HG02759 (cell line): ENCODE data around the gene JSRP1.

ENCODE experiments used
- ATAC-seq: cut with Tn5 transposase; IDR thresholded peaks from one replicate; pipeline ENCODE4 v1.9.1; 2021; ENCODE audit warnings: mild to moderate bottlenecking, moderate library complexity; ENCODE audit not compliant: unreplicated experiment

JSRP1 gene

DNA sequence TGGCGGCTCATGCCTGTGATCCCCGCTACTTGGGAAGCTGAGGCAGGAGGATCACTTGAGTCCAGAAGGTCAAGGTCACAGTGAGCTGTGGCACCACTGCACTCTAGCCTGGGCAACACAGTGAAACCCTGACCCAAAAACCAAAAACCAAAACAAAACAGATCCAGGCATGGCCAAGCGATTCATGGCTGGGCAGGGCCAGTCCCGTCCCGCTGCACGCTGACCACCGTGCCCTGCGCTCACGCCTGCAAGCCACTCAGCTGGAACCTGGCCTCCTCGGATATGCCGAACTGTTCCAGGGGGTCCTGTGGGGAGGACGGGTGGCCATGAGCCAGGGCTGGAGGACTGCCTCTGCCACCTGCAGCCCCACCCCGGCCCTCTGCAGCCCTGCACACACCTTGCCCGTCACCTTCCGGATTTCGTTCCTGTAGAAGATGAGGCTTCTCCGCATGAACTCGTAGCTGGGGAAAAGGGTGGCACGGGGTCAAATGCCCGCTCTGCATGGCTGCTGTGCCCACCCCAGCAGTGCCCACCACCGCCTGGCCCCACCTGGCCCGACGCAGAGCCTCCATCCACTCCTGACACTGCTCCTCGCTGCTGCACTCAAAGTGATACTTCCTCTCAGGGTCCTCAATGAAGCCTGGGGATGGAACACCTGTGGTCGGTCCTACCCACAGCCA, 22.5 kb downstream of the JSRP1 start:
- no peak for ATAC-seq

DNA sequence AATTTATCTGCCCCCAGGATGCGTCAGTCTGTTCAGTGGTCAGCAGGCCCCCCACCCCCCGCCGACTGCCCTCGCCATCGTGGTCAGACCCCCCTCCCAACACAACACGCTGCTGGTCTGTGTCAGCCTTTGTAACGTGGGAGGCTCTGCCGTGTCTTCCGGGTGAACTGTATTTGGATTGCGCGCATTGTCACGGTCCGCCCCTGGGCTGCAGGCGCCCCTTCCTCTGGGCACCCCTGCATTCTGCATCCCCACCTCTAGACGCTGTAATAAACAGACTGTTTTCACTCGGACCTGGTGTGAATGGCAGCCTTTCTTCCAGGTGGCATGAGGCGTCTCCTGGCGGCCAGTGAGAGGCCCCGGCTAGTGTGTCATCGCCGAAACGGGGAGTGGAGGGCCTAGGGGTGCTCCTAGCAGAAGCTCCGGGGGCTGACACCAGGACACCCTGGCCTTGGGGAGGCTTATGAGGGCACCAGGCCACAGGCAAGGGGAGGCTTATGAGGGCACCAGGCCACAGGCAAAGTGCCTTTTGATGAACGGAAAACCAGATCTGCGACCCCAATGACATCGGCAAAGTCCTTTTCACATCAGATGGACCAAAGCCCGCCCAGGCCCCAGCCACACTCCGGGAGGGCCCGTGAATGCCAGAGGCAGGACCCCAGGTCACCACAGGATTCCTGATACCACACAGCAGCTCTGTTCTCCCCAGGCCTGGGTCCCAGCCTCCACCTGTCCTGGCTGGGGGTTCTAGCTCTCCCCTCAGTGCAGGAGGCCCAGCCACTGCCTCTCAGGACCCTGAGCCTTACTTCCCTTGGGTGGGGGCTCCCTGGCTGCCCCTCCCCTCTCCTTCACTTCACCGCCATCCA, 23.7 kb downstream of the JSRP1 start:
- ATAC-seq: no peak

DNA sequence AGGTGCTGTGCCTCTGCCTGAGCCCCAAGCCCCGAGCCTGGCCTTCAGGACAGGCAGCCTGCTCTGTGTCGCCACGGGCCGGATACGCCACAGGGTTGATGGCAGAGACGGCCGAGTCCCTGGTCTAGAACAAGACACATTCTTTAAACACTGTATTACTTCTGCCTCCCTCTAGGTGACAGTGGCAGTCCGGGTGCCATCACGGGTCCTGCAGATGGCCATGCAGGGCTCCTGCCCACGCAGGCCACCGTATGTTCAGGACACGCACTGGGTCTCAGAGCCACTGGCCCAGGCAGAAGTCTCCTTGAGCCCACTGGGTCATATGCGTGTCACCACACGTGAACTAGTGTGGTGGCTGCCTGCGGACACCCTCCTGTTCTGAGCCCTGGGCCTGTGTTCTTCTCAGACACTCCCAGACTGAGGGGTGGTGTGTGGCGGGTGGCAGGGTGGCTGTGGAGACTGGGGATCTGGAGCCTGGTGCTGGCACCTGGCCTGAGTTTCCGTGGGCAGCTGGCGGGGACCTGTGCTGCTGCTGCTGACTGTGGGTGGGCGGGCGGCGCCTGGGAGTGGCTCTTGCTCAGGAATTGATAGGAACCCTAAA, 24.5 kb downstream of the JSRP1 start:
- no peak for ATAC-seq

DNA sequence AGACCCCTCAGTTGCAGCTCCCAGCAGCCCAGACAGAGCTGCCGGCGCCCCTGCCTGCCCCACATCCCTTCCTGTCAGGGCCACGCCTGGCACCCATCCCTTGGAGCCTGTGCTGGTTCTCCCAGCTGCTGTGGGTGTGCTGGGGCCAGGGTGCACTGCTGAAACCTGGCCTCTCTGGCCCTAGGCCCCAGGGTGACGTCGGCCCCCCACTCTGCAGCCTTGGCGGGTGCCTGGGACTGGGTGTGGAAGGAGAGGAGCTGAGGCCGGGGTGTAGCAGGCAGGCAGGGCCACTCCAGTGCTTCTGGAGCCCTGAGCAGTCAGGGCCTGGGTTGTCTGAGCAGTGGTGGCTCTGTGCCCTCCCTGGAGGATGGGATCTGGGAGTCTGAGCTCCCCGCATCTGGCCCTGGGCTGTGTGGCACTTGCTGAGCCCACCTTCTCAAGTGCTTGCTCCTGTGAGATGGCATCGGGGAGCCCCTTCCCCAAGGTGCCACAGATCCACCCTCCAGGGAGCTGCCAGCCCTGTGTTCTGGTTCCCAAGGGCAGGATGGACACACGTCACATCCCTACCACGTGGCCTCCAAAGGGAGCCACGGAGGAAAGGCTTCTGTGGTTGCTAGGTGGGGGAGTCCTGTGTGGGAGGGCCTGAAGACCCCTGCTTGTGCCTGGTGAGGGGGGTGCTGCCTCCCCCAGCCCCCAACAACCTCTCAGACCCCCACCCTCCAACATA, 25.2 kb downstream of the JSRP1 start:
- no peak for ATAC-seq

DNA sequence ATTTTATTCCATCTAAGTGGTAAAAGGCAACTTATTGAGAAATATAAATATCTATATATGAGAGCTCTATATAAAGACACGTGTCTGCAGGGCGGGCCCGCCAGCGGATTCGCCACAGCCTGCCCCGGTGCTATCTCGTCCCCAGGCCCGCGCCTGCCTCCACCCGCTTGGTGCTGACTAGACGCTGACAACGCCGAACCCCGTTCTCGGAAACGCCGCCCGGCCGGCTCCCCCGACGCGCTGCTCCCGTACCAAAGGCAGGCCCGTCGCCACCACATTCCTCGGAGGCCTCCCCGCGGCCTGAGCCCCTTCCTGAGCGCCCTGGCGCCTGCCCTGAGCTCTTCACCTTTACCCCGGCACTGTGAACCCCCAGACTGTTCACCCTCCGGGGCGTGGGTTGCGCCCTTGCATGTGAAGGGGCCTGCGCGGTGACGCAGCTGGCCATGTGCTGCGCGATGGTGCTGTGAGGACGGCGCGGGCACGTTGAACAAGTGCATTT, 26.1 kb downstream of the JSRP1 start:
- ATAC-seq: no peak

DNA sequence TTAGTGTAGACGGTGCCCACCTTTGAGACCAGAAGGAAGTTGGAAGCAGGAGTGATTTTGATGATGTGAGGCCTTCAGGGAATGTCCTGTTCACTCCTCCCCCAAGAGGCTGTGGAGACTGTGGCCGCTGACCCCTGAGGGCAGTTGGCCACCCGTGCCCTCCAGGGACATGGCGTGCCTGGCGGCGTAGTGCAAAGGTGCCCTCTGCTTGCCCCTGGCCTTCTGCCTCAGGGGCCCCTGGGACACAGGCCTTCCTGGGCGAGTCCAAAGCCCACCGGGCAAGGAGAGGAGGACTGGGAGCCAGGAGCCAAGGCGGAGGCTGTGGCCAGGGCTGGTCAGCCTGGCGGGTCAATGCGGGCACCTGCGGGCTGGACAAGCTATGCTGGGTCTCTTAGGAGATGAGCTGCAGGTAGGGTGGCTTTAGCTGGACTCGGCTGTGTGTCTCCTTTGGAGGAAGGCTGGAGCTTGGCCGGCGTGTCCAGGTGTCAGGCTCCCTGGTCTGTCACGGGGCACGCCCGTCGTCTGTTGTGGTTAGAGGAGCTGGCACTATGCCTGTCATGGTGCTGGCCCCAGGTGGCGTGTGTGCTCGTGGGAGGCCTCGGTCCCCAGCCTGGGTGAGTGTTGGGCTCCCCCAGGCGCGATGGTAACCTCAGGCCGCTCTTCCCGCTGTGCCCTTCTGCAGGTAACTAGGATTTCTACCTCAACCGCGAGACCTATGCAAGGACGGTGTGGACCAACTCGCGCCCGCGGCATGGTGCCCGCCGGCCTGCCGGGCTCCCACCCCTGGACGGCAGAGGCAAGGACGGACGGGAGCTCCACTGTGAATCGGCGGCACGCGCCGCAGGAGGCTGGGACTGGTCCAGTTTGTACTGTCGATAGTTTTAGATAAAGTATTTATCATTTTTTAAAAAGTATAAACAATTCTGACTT, 26.8 kb downstream of the JSRP1 start:
- no peak for ATAC-seq

DNA sequence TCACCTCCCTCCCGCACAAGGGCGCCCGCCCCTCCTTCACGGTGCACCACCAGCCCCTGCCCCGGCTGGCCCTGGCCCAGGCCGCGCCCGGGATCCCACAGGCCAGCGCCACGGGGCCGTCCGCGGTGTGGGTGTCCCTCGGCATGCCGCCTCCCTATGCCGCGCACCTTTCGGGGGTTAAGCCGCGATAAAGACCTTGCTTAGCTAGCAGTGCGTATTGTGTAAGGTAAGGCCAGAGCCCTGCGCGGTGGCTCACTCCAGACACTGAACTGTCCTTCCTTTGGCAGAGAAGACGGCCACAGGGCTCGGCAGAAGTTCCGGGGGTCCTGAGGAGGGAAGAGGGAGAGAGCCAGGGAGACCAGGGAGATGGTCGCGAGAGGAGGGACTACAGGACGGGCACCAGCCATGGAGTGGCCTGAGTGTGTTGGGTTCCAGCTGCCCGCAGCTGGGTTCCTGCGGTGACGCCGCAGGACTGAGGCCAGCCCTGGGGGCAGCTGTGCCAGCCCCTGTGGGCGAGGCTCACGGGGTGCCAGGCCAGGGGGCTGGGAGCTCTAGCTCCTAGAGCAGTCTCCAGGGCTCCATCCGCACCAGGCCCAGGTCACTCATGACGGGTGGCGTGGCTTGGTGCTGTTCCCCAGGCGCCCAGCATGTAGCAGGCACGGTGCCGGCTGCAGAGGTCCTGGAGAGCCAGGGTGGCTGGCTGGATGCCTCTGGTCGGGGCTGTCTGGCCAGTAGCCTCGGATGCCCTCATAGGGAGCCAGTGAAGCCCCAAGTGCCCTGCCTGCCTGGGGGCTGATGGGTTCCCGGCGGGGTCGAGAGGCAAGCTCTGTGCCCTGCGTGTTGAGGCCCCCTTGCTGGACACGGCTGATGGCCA, 27.8 kb downstream of the JSRP1 start:
- no peak for ATAC-seq

DNA sequence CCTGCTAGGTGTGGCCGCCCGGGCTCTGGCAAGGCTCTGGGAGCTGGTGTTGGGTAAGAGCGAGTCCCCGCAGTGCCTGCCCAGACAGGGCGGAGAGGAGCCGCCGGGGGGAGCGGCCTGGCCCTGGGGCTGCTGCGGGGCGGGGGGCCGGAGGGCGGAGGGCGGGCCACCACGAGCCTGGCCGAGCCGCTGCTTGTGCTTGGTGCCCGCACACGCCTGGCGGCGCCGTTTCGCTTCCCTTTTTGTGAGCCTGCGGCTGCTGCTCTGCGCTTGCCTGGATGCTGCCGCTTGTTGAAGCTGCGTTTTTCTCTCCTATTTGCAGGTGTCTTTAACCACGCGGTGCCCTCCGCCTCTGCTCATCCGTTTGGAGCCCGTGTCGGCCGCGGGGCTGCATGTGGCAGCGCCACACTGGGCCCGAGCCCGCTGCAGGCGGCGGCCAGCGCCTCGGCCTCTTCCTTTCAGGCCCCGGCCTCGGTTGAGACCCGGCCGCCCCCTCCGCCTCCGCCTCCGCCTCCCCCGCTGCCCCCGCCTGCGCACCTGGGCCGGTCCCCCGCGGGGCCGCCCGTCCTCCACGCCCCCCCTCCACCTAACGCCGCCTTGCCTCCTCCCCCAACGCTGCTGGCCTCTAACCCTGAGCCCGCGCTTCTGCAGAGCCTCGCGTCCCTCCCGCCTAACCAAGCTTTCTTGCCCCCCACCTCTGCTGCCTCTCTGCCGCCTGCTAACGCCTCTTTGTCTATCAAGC, 28.6 kb downstream of the JSRP1 start:
- ATAC-seq: no peak

DNA sequence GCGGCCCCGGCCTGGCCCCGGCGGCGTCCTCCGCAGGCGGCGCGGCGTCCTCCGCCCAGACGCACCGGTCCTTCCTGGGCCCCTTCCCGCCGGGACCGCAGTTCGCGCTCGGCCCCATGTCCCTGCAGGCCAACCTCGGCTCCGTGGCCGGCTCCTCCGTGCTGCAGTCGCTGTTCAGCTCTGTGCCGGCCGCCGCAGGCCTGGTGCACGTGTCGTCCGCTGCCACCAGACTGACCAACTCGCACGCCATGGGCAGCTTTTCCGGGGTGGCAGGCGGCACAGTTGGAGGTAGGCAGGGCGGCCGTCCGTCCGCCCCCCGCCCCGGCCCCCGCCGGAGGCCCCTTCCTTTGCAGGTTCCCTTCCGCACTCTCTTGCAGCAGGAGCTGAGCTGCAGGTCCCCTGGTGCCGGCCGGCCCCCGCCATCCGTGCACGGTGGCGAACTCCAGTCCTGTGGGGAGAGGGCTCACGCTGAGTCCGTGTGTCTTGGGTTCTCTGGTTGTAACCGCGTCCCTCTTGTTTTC, 29.3 kb downstream of the JSRP1 start:
- ATAC-seq: no peak

DNA sequence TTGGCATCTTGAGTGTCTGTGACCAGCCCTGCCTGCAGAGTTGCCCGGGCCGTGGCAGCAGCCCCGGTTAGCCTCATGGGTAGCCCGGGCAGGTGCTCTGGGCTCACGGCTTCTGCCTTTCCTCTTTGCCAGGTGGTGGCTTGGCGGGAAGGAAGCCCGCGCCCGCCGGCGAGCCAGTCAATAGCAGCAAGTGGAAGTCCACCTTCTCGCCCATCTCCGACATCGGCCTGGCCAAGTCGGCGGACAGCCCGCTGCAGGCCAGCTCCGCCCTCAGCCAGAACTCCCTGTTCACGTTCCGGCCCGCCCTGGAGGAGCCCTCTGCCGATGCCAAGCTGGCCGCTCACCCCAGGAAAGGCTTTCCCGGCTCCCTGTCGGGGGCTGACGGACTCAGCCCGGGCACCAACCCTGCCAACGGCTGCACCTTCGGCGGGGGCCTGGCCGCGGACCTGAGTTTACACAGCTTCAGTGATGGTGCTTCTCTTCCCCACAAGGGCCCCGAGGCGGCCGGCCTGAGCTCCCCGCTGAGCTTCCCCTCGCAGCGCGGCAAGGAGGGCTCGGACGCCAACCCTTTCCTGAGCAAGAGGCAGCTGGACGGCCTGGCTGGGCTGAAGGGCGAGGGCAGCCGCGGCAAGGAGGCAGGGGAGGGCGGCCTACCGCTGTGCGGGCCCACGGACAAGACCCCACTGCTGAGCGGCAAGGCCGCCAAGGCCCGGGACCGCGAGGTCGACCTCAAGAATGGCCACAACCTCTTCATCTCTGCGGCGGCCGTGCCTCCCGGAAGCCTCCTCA, 30.0 kb downstream of the JSRP1 start:
- no peak for ATAC-seq

DNA sequence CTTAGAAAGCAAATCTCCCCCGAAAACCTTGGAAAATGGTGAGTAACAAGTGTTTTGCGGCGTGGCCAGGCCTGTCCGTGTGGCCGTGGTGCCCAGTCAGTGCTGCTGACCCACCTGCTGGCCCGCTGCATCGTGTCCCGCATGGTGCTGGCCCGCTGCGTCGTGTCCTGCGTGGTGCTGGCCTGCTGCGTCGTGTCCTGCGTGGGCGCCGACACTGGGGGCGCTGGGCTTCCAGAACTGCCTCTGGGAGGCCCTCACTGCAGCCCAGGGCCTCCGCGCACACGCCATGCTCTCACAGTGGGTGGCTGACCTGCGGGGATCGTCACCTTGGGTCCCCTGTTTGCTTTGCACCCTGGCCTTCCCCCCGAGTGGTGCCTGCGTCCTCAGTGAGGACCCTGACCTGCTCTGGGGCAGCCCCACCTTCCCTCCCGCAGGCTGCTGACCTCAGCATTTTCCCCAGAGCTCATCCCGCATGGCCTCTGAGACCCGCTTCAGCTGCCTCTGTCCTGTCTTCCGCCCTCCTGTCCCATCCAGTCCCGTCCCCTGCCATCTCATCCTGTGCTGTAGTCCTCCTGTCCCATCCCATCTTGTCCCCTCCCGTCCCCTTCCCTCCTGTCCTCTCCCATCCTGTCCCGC, 30.7 kb downstream of the JSRP1 start:
- no peak for ATAC-seq

DNA sequence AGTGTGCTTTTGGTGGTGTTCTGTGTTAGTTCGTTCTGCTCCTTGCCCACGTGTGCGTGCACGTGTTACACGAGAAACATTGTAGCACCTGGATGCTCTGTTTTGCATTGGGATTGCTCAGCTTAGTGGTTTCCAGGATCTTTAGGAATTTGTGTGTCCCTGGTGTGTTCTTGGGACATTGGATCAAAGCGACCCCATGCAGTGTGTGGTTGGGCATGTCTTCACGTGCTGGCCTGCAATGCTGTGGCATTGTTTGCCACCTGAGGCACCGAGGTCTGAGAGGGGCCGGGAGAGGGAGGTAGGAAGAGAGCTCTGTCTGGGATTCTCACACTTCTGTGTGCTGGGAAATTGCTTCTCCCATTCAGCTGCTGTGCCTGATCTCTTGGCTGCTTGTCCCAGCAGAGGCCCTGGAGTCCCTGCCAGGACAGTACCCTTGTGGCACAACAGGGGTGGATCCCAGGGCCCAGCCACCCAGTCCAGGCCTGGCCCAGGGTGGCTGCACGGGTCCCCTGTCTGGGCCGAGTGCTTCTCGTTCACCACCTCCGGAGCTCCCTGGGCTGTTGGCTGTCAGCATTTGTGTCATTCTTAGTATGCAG, 31.4 kb downstream of the JSRP1 start:
- ATAC-seq: no peak

DNA sequence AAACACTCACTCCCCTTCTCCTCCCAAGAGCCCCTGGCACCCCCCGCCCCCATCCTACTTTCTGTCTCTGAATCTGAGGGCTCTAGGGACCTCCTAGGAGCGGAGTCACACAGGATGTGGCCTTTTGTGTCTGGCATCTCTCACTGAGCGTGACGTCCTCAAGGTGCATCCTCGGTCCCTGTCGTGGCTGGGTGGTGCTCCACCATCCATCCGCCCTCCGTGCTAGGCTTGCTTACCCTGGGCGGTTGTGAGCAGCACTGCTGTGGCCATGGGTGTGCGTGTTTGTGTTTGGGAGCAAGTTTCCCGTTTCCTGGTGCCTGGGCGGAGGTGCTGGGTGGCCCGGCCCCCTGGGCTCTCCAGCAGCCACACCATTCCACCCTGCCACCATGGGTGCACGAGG, 32.3 kb downstream of the JSRP1 start:
- ATAC-seq: no peak

DNA sequence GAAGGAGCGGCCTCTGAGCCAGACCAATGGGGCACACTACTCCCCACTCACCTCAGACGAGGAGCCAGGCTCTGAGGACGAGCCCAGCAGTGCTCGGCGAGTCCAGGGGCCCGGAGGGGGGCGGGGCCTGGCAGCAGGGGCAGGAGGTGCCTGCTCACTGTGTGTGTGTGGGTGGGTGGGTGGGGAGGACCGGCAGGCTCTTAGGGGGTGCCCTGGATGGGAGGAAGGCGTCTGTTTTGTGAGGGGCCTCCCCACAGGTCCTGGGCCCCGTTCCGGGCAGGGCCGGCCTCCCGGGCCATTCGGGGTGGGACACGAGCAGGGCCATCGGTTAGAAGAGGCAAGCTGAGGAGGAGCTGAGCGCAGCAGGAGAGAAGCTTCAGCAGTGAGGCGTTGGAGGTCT, 32.8 kb downstream of the JSRP1 start:
- no peak for ATAC-seq

DNA sequence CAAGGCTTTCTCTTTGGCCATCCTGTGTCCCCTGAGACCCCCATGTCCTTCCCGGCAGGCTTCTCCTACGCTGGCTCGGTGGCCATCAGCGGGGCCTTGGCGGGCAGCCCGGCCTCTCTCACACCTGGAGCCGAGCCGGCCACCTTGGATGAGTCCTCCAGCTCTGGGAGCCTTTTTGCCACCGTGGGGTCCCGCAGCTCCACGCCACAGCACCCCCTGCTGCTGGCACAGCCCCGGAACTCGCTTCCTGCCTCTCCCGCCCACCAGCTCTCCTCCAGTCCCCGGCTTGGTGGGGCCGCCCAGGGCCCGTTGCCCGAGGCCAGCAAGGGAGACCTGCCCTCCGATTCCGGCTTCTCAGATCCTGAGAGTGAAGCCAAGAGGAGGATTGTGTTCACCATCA, 34.3 kb downstream of the JSRP1 start:
- ATAC-seq: no peak

DNA sequence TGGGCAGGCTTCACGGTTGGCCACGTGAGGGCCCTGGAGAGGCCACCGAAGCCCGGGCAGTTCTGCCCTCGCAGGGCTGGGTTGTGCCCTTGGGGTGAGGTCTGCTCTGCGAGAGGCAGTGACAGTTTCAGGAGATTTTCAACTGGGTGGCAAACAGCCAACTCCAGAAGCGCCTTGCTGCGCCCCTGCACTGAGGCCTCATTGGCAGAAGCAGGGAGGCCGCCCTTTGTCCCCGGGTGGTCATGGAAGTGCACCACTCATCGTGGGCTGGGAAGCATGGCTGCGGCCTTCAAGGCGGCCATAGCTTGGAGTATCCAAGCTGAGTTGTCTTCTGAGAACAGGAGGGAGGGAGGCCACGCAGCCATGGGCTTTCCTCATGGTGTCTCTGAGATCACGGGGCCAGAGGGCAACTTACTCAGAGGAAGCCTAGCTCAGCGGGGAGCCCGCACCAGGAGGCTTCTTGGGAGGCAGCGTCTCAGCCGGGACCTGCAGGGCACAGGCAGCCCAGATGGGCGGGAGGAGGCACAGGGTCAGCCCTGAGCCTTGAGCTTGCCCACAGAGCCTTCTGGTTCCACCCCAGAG, 34.9 kb downstream of the JSRP1 start:
- ATAC-seq: no peak
